Measurements from ENCODE around the gene PTPRE. TPM values are rescaled to one million over a fixed set of nuclear protein-coding genes. Genes with fewer than 3 reads are reported as not detected.

Gene PTPRE
- polyA plus RNA-seq, 1 donor (not counting 4 experiments of a cell fraction or from before 2014, with no cell fraction given): 15.1 TPM

DNA sequence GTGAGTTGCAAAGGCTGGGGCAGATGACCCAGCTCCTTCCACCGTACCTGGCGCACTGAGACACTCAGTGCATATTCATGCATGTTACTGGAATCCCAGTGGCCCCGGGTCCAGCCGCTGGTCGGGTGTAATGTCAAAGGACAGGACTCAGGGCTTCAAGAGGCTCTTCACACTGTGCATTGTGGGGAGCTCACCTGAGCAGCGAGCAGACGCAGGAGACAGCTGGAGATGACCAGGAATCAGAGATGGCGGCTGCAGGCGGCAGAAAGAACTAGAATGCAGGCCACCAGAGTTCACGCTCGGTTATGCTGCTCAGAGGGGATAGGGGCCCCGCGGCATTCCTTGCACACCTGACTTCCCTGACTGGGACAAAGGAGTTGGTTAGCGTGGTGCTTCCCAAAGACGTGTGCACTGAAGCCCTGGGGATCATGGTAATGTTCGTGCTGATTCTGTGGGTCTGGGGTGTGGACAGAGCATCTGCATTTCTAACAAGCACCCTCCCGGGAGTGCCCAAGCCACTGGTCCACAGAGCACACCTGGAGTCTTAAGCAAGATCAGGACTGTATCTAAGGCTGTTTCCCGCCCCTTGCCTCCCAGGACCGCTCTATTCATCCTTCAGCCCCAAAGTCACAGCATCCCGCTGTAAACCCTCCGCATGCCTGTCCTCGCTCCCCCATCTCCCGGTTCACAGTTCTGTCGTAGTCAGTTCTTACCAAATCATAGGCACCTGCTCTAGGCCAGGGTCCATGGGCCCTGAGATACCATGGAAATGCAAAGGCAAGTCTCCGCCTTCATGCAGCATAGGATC, 148.4 kb downstream of the PTPRE start:
- H3K36me3 ChIP-seq (ENCODE audit: control insufficient read depth in 2 of 2, extremely low read depth in 1 of 2, insufficient read depth in 2 of 2, low read length in 2 of 2): peaks cover 50 to 61% of the 10 kb centered on the region in 2 experiments
- no peak for DNase-seq (ENCODE audit: low read depth, low spot score)
- dilution Hi-C loops (cut with MboI; ENCODE audit: extremely low pct_ligation_motif_present, low sequenced_read_pairs): no loop called here

DNA sequence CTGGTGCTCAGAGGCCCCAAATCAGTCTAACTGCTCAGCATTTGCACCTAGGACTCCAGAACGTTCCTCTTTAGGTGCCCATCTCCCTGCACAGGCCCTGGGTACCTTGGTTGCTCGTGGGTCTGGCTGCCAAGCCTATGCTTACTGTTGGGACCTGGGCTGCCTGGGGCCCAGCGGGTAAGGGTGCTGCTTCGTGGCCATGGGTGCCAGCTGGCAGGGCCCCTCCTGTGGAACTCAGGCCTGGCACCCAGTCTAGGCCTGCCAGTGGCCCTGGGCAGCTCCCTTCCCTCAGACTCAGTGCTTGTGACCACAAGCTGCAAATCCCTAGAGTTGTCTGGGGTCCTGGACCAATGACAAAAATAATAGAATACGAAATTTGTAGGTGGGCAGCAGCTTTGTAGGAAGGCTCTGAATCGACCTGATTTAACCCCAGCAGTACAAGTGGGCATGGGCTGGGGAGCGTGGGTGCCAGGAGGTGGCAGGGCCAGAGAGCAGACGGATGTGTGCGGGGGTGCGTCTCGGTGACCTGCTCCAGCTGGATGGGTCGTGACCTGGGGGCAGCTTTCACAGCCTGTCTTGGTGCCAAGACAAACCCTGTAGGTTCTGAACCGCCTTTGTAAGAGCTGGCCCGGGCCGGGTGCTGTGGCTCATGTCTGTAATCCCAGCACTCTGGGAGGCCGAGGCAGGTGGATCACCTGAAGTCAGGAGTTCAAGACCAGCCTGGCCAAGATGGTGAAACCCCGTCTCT, 149.6 kb downstream of the PTPRE start:
- FAIRE-seq (no peak), DNase-seq (ENCODE audit: low read depth, low spot score) (no peak)
- no peak overlapping the region for H3K27ac ChIP-seq (ENCODE audit: control insufficient read depth, insufficient read depth, low read length)
- no peaks in the 10 kb centered on the region for H3K27me3 ChIP-seq (ENCODE audit: control insufficient read depth, extremely low read depth, insufficient read depth, low read length)
- H3K4me1 ChIP-seq (ENCODE audit: control insufficient read depth, extremely low read depth, insufficient read depth, low read length): peaks cover 4% of the 10 kb centered on the region
- H3K9me3 ChIP-seq (ENCODE audit: control insufficient read depth, low read depth, low read length): no peaks in the 10 kb centered on the region
- peaks cover 56 to 60% of the 10 kb centered on the region in 2 experiments for H3K36me3 ChIP-seq (ENCODE audit: control insufficient read depth in 2 of 2, extremely low read depth in 1 of 2, insufficient read depth in 2 of 2, low read length in 2 of 2)
- peaks cover 4% of the 10 kb centered on the region for H4K20me1 ChIP-seq (ENCODE audit: control insufficient read depth, extremely low read depth, insufficient read depth, low read length)
- H3K79me2 ChIP-seq (ENCODE audit: control insufficient read depth, insufficient read depth, low read length): peaks cover 16% of the 10 kb centered on the region
- H3K4me3 ChIP-seq (ENCODE audit: control insufficient read depth in 2 of 3, extremely low read depth in 1 of 3, insufficient read depth in 2 of 3, low read depth in 1 of 3, low read length in 3 of 3): no peak overlapping the region
- H3K4me2 ChIP-seq (ENCODE audit: control insufficient read depth, extremely low read depth, insufficient read depth, low read depth, low read length): no peak overlapping the region
- no peak overlapping the region for H3K9ac ChIP-seq (ENCODE audit: control insufficient read depth, extremely low read depth, insufficient read depth, low read length)
- H2AFZ ChIP-seq (ENCODE audit: control insufficient read depth, low read length): no peak overlapping the region
- dilution Hi-C loops (cut with MboI; ENCODE audit: extremely low pct_ligation_motif_present, low sequenced_read_pairs): no loop called here
- TF ChIP-seq, protein P1, sequence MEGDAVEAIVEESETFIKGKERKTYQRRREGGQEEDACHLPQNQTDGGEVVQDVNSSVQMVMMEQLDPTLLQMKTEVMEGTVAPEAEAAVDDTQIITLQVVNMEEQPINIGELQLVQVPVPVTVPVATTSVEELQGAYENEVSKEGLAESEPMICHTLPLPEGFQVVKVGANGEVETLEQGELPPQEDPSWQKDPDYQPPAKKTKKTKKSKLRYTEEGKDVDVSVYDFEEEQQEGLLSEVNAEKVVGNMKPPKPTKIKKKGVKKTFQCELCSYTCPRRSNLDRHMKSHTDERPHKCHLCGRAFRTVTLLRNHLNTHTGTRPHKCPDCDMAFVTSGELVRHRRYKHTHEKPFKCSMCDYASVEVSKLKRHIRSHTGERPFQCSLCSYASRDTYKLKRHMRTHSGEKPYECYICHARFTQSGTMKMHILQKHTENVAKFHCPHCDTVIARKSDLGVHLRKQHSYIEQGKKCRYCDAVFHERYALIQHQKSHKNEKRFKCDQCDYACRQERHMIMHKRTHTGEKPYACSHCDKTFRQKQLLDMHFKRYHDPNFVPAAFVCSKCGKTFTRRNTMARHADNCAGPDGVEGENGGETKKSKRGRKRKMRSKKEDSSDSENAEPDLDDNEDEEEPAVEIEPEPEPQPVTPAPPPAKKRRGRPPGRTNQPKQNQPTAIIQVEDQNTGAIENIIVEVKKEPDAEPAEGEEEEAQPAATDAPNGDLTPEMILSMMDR (optimal IDR thresholded peaks at IDR 0.05 in 1 of 3, IDR thresholded peaks at IDR 0.05 in 1 of 3, conservative IDR thresholded peaks at IDR 0.05 in 1 of 3; ENCODE audit: extremely low read depth in 1 of 3, insufficient read depth in 2 of 3, low read length in 3 of 3): no peak
- TF ChIP-seq EZH2 (IDR thresholded peaks at IDR 0.05; ENCODE audit: low read length): no peak
- peaks cover 6% of the 10 kb centered on the region for H3K9me1 ChIP-seq (ENCODE audit: control insufficient read depth, extremely low read depth, insufficient read depth, low read length)

More for the DNA sequence above, 148.4 kb downstream of the PTPRE start:
- Histone ChIP-seq H4K20me1 (ENCODE audit: control insufficient read depth, extremely low read depth, insufficient read depth, low read length) (peaks cover 4% of the 10 kb centered on the region), H3K27me3 (ENCODE audit: control insufficient read depth, extremely low read depth, insufficient read depth, low read length) (no peaks in the 10 kb centered on the region), H3K9me3 (ENCODE audit: control insufficient read depth, low read depth, low read length) (no peaks in the 10 kb centered on the region), H2AFZ (ENCODE audit: control insufficient read depth, low read length) (no peak overlapping the region), H3K4me3 (ENCODE audit: control insufficient read depth in 2 of 3, extremely low read depth in 1 of 3, insufficient read depth in 2 of 3, low read depth in 1 of 3, low read length in 3 of 3) (no peak overlapping the region), H3K79me2 (ENCODE audit: control insufficient read depth, insufficient read depth, low read length) (peaks cover 26% of the 10 kb centered on the region), H3K4me2 (ENCODE audit: control insufficient read depth, extremely low read depth, insufficient read depth, low read depth, low read length) (no peak overlapping the region), H3K9ac (ENCODE audit: control insufficient read depth, extremely low read depth, insufficient read depth, low read length) (no peak overlapping the region), H3K9me1 (ENCODE audit: control insufficient read depth, extremely low read depth, insufficient read depth, low read length) (peaks cover 6% of the 10 kb centered on the region), H3K4me1 (ENCODE audit: control insufficient read depth, extremely low read depth, insufficient read depth, low read length) (peaks cover 16% of the 10 kb centered on the region), H3K27ac (ENCODE audit: control insufficient read depth, insufficient read depth, low read length) (no peak overlapping the region)
- FAIRE-seq: no peak
- no peak for TF ChIP-seq EZH2 (IDR thresholded peaks at IDR 0.05; ENCODE audit: low read length)
- TF ChIP-seq, protein P1 (optimal IDR thresholded peaks at IDR 0.05 in 1 of 3, IDR thresholded peaks at IDR 0.05 in 1 of 3, conservative IDR thresholded peaks at IDR 0.05 in 1 of 3; ENCODE audit: extremely low read depth in 1 of 3, insufficient read depth in 2 of 3, low read length in 3 of 3): no peak

All from keratinocyte (primary cell).